AG04449 (cell line): ENCODE data around the gene ITGA6.

Source experiments
- CTCF ChIA-PET: fragments of 350-600 bp; formaldehyde crosslinking; extraction: SDS; loops from one replicate; lab custom pipeline; 2021; ENCODE audit warnings: antibody characterized with exemption; lab: Yijun Ruan, JAX
- POLR2A ChIA-PET: fragments of 400-600, 350-600 bp; formaldehyde crosslinking; extraction: SDS; loops from one replicate; lab custom pipeline; 2020; ENCODE audit warnings: antibody characterized with exemption, inconsistent platforms; lab: Yijun Ruan, JAX
- DNase-seq: peaks from one replicate; pipeline ENCODE4 v3.0.0-alpha.2; 2010; ENCODE audit warnings: low read depth, low spot score
- H3K4me3 ChIP-seq: 2 replicates; pipeline ENCODE4 v1.5.1; 2011; ENCODE audit warnings: low read depth, mild to moderate bottlenecking, control low read depth, low read length
- TF ChIP-seq, protein P1 (sequence below): IDR thresholded peaks from one replicate; pipeline ENCODE4 v1.5.1; 2011; ENCODE audit warnings: mild to moderate bottlenecking, moderate library complexity, low read length, control low read depth, inconsistent platforms; ENCODE audit not compliant: insufficient read depth; ENCODE audit errors: missing control alignments

Gene ITGA6

DNA sequence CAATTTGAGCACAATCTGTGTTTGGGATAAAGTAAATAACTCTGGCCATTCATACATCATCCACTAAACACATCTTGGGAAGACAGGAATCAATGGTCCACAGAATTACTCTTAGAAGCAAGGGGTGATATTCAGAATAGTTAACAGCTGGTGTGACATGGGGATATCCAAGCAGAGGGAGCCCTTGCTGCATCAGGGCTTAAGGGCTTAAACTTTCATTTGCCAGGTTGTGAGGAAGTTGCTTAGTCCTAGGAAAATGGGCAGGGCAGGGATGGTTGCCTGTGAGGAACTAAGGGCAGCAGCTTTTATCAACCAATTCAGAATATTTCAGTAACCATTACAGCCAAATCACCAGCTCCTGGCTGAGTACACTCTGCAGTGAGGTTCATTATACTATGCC, 2.0 kb upstream of the ITGA6 start:
- no peak for DNase-seq
- H3K4me3 ChIP-seq: no peak overlapping the region
- ChIA-PET CTCF (interaction anchor here (1.2 to 4.0 kb wide), 4 partner anchors 13 to 40 kb away, joined by 4 to 16 read pairs (median 8); no protein-coding TSS in a partner anchor), POLR2A (no interaction called here)
- TF ChIP-seq, protein P1, sequence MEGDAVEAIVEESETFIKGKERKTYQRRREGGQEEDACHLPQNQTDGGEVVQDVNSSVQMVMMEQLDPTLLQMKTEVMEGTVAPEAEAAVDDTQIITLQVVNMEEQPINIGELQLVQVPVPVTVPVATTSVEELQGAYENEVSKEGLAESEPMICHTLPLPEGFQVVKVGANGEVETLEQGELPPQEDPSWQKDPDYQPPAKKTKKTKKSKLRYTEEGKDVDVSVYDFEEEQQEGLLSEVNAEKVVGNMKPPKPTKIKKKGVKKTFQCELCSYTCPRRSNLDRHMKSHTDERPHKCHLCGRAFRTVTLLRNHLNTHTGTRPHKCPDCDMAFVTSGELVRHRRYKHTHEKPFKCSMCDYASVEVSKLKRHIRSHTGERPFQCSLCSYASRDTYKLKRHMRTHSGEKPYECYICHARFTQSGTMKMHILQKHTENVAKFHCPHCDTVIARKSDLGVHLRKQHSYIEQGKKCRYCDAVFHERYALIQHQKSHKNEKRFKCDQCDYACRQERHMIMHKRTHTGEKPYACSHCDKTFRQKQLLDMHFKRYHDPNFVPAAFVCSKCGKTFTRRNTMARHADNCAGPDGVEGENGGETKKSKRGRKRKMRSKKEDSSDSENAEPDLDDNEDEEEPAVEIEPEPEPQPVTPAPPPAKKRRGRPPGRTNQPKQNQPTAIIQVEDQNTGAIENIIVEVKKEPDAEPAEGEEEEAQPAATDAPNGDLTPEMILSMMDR: no peak

- no peak for DNase-seq
- TF ChIP-seq, protein P1: no peak
- peak overlapping the region; percentile 71 for H3K4me3 ChIP-seq
- POLR2A ChIA-PET: no interaction called here
- CTCF ChIA-PET: interaction anchor here (0.7 to 6.3 kb wide), 10 partner anchors 9 to 233 kb away, joined by 3 to 51 read pairs (median 4); no protein-coding TSS in a partner anchor
Observed at GRCh38 chr2:172426635-172427255, 641 bp upstream of the ITGA6 start.

DNA sequence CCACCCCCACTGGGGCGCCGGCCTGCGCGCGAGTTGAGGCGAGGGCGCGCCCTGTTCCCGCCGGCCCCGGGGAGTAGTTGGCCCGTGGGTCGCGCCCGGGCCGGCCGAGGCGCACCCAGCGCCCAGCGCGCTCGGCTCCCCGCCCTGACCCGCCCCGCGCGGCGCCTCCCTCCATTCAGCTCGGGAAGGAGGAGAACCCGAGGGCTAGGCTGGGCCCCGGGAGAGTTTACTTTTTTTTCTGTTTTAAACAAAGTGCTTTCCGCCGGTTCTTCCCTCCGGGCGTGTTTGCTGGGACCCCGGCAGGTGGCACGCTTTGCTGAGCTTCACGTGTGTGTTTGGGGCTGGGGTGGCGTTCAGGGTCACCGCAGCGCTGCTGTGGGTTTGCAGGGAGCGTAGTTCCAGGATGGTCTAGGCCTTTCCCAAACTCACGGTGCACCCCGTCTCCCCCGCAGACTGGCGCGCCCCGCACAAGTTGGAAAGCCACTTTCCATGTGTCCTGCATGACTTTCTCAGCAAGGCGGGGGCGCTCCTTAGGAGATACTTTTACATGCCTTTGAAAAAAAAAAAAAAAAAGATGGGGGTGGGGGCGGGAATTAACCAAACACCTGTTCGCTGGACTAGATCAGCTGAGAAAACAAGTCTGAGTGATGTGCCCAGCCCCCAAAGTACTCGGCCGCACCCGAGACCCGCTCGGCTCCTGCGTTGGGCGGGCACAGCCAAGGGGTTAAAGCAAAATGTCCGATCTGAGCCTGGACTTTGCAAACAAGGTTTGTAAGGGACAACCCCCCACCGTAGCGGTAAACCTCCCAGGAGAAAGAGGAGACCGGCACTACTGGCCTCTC, 825 bp downstream of the ITGA6 start:
- peak overlapping the region; percentile 71 for H3K4me3 ChIP-seq
- TF ChIP-seq, protein P1: no peak
- CTCF ChIA-PET: interaction anchor here (0.9 to 6.3 kb wide), 13 partner anchors 10 to 256 kb away, joined by 3 to 51 read pairs (median 4); no protein-coding TSS in a partner anchor
- POLR2A ChIA-PET: no interaction called here
- no peak for DNase-seq

- CTCF ChIA-PET: interaction anchor here (0.9 to 6.3 kb wide), 9 partner anchors 15 to 256 kb away, joined by 3 to 51 read pairs (median 3); no protein-coding TSS in a partner anchor
- POLR2A ChIA-PET: interaction anchor here (1.4 kb wide), 1 partner anchor 12 kb away, joined by 5 read pairs; no protein-coding TSS in a partner anchor
- DNase-seq: no peak
- TF ChIP-seq, protein P1: no peak
- H3K4me3 ChIP-seq: peak overlapping the region; percentile 71
Observed at GRCh38 chr2:172428832-172429210, 1.4 kb downstream of the ITGA6 start.

DNA sequence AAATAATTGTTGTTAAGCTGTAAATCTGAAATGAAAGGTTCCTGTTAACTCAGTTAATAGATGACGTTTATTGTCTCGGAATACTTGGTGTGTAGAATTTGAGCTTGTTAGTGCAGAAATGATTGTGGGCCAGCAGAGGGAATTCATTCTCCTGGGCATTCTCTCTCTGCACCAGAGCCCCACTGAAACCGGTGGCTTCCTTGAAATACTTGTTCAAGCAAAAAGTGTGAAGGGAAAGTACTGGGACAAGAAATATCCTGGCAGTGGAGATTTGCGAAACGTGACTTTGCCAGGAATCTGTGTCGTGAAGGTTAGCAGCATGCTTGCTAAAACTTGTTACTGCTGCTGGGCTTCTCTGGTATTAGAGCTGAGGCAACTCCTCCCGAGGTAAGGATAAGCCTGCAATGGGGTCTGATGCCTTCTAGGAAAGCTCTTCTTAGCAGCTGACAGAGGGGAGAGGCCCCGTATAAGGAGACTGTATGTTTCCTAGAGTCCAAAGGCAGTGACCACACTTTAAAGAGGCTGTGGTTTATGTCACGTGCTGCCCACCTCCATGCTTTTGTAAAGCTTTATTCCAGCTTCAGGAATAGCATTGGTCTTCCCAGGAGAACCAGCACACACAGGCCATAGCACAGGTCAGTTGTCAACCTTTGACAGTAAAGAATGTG, 2.0 kb downstream of the ITGA6 start:
- POLR2A ChIA-PET: interaction anchor here (1.4 kb wide), 1 partner anchor 11 kb away, joined by 5 read pairs; no protein-coding TSS in a partner anchor
- CTCF ChIA-PET: interaction anchor here (1.0 to 6.3 kb wide), 12 partner anchors 10 to 257 kb away, joined by 3 to 51 read pairs (median 3); no protein-coding TSS in a partner anchor
- no peak for DNase-seq
- peak overlapping the region; percentile 23; the same call in 1 of the 2 replicates for H3K4me3 ChIP-seq
- TF ChIP-seq, protein P1: no peak
